SJSA1 (cell line): Measurements from ENCODE around the gene SLIT3. TPM values are rescaled to one million over a fixed set of nuclear protein-coding genes. Genes with fewer than 3 reads are reported as not detected.
"Not testable (repeated sequence)": the region's sequence is repeated elsewhere in the genome, so short reads cannot be mapped to it uniquely, and the experiment has no call there.

Experiments used
- DNase-seq, 2 experiments: peaks; one replicate each; pipeline ENCODE4 v3.0.0-alpha.2; 2015 to 2020; ENCODE audit warnings: low spot score in 2 of 2, low read depth in 1 of 2
- H3K27ac ChIP-seq: fragments of 250-450 bp; sonication (Bioruptor Pico); 2 replicates; pipeline ENCODE4 v1.5.1; 2020; ENCODE audit warnings: mild to moderate bottlenecking, moderate library complexity
- H3K27me3 ChIP-seq: fragments of 250-450 bp; sonication (Bioruptor Pico); replicated peaks from 2 replicates; pipeline ENCODE4 v1.5.1; 2020; ENCODE audit warnings: mild to moderate bottlenecking, moderate library complexity
- H3K36me3 ChIP-seq: fragments of 250-450 bp; sonication (Bioruptor Pico); 2 replicates; pipeline ENCODE4 v1.5.1; 2020; ENCODE audit warnings: mild to moderate bottlenecking
- H3K4me1 ChIP-seq: fragments of 250-450 bp; sonication (Bioruptor Pico); replicated peaks from 2 replicates; pipeline ENCODE4 v1.6.1; 2021; ENCODE audit warnings: mild to moderate bottlenecking
- H3K4me3 ChIP-seq: fragments of 250-450 bp; sonication (Bioruptor Pico); 2 replicates; pipeline ENCODE4 v1.5.1; 2020; ENCODE audit warnings: mild to moderate bottlenecking
- H3K9me3 ChIP-seq: fragments of 250-450 bp; sonication (Bioruptor Pico); replicated peaks from 2 replicates; pipeline ENCODE4 v1.5.1; 2020; ENCODE audit warnings: mild to moderate bottlenecking
- total RNA-seq: library from RNA; depleted of rRNA; stranded (reverse); fragments of >200 nt; shearing (Covaris generic); gene quantifications from 2 replicates; pipeline ENCODE4 v1.2.3, GENCODE V29; 2014

Gene SLIT3
- total RNA-seq, 1 experiment from 2014 or later, result 19.0 TPM

- DNase-seq, result no peak
- Histone ChIP-seq H3K4me1 (no peaks in the 10 kb centered on the region), H3K36me3 (no peaks in the 10 kb centered on the region), H3K4me3 (no peak overlapping the region), H3K27me3 (no peaks in the 10 kb centered on the region), H3K9me3 (no peaks in the 10 kb centered on the region), H3K27ac (no peak overlapping the region)
These were observed 179.1 kb downstream of the SLIT3 start for GRCh38 chr5:169121630-169122420.

GRCh38 chr5:169119288-169120048 lies 181.5 kb downstream of the SLIT3 start:
- Histone ChIP-seq H3K9me3 (no peaks in the 10 kb centered on the region), H3K27me3 (no peaks in the 10 kb centered on the region), H3K4me1 (no peaks in the 10 kb centered on the region), H3K27ac (no peak overlapping the region), H3K4me3 (no peak overlapping the region), H3K36me3 (no peaks in the 10 kb centered on the region)
- DNase-seq, result no peak

- Histone ChIP-seq H3K4me3 (no peak overlapping the region), H3K36me3 (no peaks in the 10 kb centered on the region), H3K27ac (no peak overlapping the region), H3K27me3 (no peaks in the 10 kb centered on the region), H3K9me3 (no peaks in the 10 kb centered on the region), H3K4me1 (no peaks in the 10 kb centered on the region)
- DNase-seq, result peak in 1 of 2 experiments; percentile 18
These were observed 183.9 kb downstream of the SLIT3 start for GRCh38 chr5:169116961-169117461.

GRCh38 chr5:169115461-169116124 lies 185.3 kb downstream of the SLIT3 start:
- no peak for DNase-seq
- no peaks in the 10 kb centered on the region for H3K36me3 ChIP-seq
- no peak overlapping the region for H3K27ac ChIP-seq
- H3K27me3 ChIP-seq, result no peaks in the 10 kb centered on the region
- 0 out of 2 replicates have a peak, but pooled peaks cover under 1% of the 10 kb centered on the region for H3K9me3 ChIP-seq
- no peaks in the 10 kb centered on the region for H3K4me1 ChIP-seq
- H3K4me3 ChIP-seq, result no peak overlapping the region

GRCh38 chr5:169114466-169115065 lies 186.4 kb downstream of the SLIT3 start:
- Histone ChIP-seq H3K27ac (no peak overlapping the region), H3K9me3 (0 out of 2 replicates have a peak, but pooled peaks cover 5% of the 10 kb centered on the region), H3K4me1 (no peaks in the 10 kb centered on the region), H3K4me3 (no peak overlapping the region), H3K27me3 (no peaks in the 10 kb centered on the region), H3K36me3 (no peaks in the 10 kb centered on the region)
- DNase-seq, result no peak

- no peak overlapping the region for H3K4me3 ChIP-seq
- H3K36me3 ChIP-seq, result no peaks in the 10 kb centered on the region
- no peak overlapping the region for H3K27ac ChIP-seq
- DNase-seq, result no peak
- H3K9me3 ChIP-seq, result 0 out of 2 replicates have a peak, but pooled peaks cover 5% of the 10 kb centered on the region
- H3K27me3 ChIP-seq, result no peaks in the 10 kb centered on the region
- H3K4me1 ChIP-seq, result no peaks in the 10 kb centered on the region
These were observed 188.9 kb downstream of the SLIT3 start for GRCh38 chr5:169112016-169112415.

GRCh38 chr5:169106911-169107706 lies 193.8 kb downstream of the SLIT3 start:
- Histone ChIP-seq H3K4me3 (no peak overlapping the region), H3K9me3 (0 out of 2 replicates have a peak, but pooled peaks cover 5% of the 10 kb centered on the region), H3K4me1 (no peaks in the 10 kb centered on the region), H3K27me3 (no peaks in the 10 kb centered on the region), H3K36me3 (no peaks in the 10 kb centered on the region), H3K27ac (no peak overlapping the region)
- DNase-seq, result no peak

- H3K4me1 ChIP-seq, result peaks cover 10% of the 10 kb centered on the region
- H3K27me3 ChIP-seq, DNase-seq, H3K9me3 ChIP-seq, H3K36me3 ChIP-seq, H3K4me3 ChIP-seq, H3K27ac ChIP-seq: not testable (repeated sequence)
These were observed 195.4 kb downstream of the SLIT3 start for GRCh38 chr5:169105582-169105981.

- Histone ChIP-seq H3K4me1 (peaks cover 16% of the 10 kb centered on the region), H3K4me3 (no peak overlapping the region), H3K27me3 (no peaks in the 10 kb centered on the region), H3K9me3 (0 out of 2 replicates have a peak, but pooled peaks cover 2% of the 10 kb centered on the region), H3K36me3 (no peaks in the 10 kb centered on the region), H3K27ac (no peak overlapping the region)
- no peak for DNase-seq
These were observed 195.9 kb downstream of the SLIT3 start for GRCh38 chr5:169104937-169105494.

GRCh38 chr5:169103586-169104181 lies 197.3 kb downstream of the SLIT3 start:
- Histone ChIP-seq H3K4me3 (no peak overlapping the region), H3K36me3 (no peaks in the 10 kb centered on the region), H3K27me3 (no peaks in the 10 kb centered on the region), H3K4me1 (peaks cover 24% of the 10 kb centered on the region), H3K9me3 (no peaks in the 10 kb centered on the region), H3K27ac (no peak overlapping the region)
- DNase-seq, result no peak

- H3K4me1 ChIP-seq, result peaks cover 41% of the 10 kb centered on the region
- H3K9me3 ChIP-seq, result no peaks in the 10 kb centered on the region
- no peak overlapping the region for H3K4me3 ChIP-seq
- DNase-seq, result no peak
- no peaks in the 10 kb centered on the region for H3K27me3 ChIP-seq
- no peaks in the 10 kb centered on the region for H3K36me3 ChIP-seq
- no peak overlapping the region for H3K27ac ChIP-seq
These were observed 199.0 kb downstream of the SLIT3 start for GRCh38 chr5:169101966-169102365.

GRCh38 chr5:169100735-169101075 lies 200.2 kb downstream of the SLIT3 start:
- Histone ChIP-seq H3K4me3 (no peak overlapping the region), H3K36me3 (no peaks in the 10 kb centered on the region), H3K4me1 (peaks cover 53% of the 10 kb centered on the region), H3K27ac (no peak overlapping the region), H3K9me3 (no peaks in the 10 kb centered on the region), H3K27me3 (no peaks in the 10 kb centered on the region)
- peak; percentile 76 to 77 for DNase-seq
